NCI-H524 treated with DMSO at 0.1 percent for 48 hours (cell line): Measurements from ENCODE around the gene SMIM1.

ENCODE experiments used
- DNase-seq: peaks from one replicate; lab custom pipeline; 2025; lab: John Stamatoyannopoulos, UW

Gene SMIM1

GRCh38 chr1:3756394-3756793, 16.2 kb upstream of the SMIM1 start:
- DNase-seq, result no peak

- no peak for DNase-seq
Measured at GRCh38 chr1:3759164-3759563, 13.4 kb upstream of the SMIM1 start.

GRCh38 chr1:3759796-3760195, 12.8 kb upstream of the SMIM1 start:
- DNase-seq, result no peak

- no peak for DNase-seq
Measured at GRCh38 chr1:3761296-3762010, 11.1 kb upstream of the SMIM1 start.

GRCh38 chr1:3762151-3762872, 10.2 kb upstream of the SMIM1 start:
- no peak for DNase-seq

GRCh38 chr1:3762873-3763228, 9.7 kb upstream of the SMIM1 start:
- no peak for DNase-seq

GRCh38 chr1:3763351-3764125, 9.0 kb upstream of the SMIM1 start:
- DNase-seq, result no peak

GRCh38 chr1:3767328-3767925, 5.1 kb upstream of the SMIM1 start:
- DNase-seq, result no peak

GRCh38 chr1:3768811-3769390, 3.6 kb upstream of the SMIM1 start:
- DNase-seq, result no peak

GRCh38 chr1:3770047-3770765, 2.3 kb upstream of the SMIM1 start:
- no peak for DNase-seq

- DNase-seq, result no peak
Measured at GRCh38 chr1:3771108-3772026, 1.2 kb upstream of the SMIM1 start.

- DNase-seq, result no peak
Measured at GRCh38 chr1:3772027-3772714, 378 bp upstream of the SMIM1 start.

- DNase-seq, result no peak
Measured at GRCh38 chr1:3773572-3774275, 1.2 kb downstream of the SMIM1 start.

- DNase-seq, result no peak
Measured at GRCh38 chr1:3774276-3774945, 1.9 kb downstream of the SMIM1 start.

GRCh38 chr1:3774946-3775489, 2.5 kb downstream of the SMIM1 start:
- DNase-seq, result no peak

- DNase-seq, result no peak
Measured at GRCh38 chr1:3775490-3776230, 3.1 kb downstream of the SMIM1 start.

- DNase-seq, result no peak
Measured at GRCh38 chr1:3776231-3776961, 3.8 kb downstream of the SMIM1 start.
